GM19395 (cell line): ENCODE results near the gene SLC4A5.

Experiments used
- ATAC-seq: cut with Tn5 transposase; IDR thresholded peaks from one replicate; pipeline ENCODE4 v1.9.1; 2021; ENCODE audit warnings: mild to moderate bottlenecking, moderate library complexity; ENCODE audit not compliant: unreplicated experiment

The SLC4A5 gene

GRCh38 chr2:74317701-74318100, 25.5 kb downstream of the SLC4A5 start:
- ATAC-seq: no peak

GRCh38 chr2:74316627-74317295, 26.5 kb downstream of the SLC4A5 start:
- ATAC-seq: no peak

- no peak for ATAC-seq
Measured at GRCh38 chr2:74314107-74314506, 29.1 kb downstream of the SLC4A5 start.

GRCh38 chr2:74313497-74313896, 29.7 kb downstream of the SLC4A5 start:
- no peak for ATAC-seq

GRCh38 chr2:74312913-74313312, 30.3 kb downstream of the SLC4A5 start:
- no peak for ATAC-seq

- no peak for ATAC-seq
Measured at GRCh38 chr2:74307720-74308119, 35.5 kb downstream of the SLC4A5 start.

GRCh38 chr2:74304332-74305148, 38.7 kb downstream of the SLC4A5 start:
- ATAC-seq: no peak

GRCh38 chr2:74302865-74303264, 40.4 kb downstream of the SLC4A5 start:
- no peak for ATAC-seq

GRCh38 chr2:74301262-74301661, 42.0 kb downstream of the SLC4A5 start:
- no peak for ATAC-seq

GRCh38 chr2:74300506-74300905, 42.7 kb downstream of the SLC4A5 start:
- no peak for ATAC-seq

GRCh38 chr2:74297950-74298349, 45.3 kb downstream of the SLC4A5 start:
- no peak for ATAC-seq

- ATAC-seq: peak; percentile 85
Measured at GRCh38 chr2:74297391-74297790, 45.8 kb downstream of the SLC4A5 start.

- no peak for ATAC-seq
Measured at GRCh38 chr2:74293191-74293991, 49.8 kb downstream of the SLC4A5 start.

GRCh38 chr2:74292751-74293150, 50.5 kb downstream of the SLC4A5 start:
- no peak for ATAC-seq

GRCh38 chr2:74291886-74292621, 51.2 kb downstream of the SLC4A5 start:
- no peak for ATAC-seq

- ATAC-seq: no peak
Measured at GRCh38 chr2:74291218-74291544, 52.0 kb downstream of the SLC4A5 start.

- peak; percentile 74 for ATAC-seq
Measured at GRCh38 chr2:74290466-74291217, 52.6 kb downstream of the SLC4A5 start.

- peak; percentile 18 for ATAC-seq
Measured at GRCh38 chr2:74290066-74290465, 53.1 kb downstream of the SLC4A5 start.

- ATAC-seq: no peak
Measured at GRCh38 chr2:74286725-74287124, 56.5 kb downstream of the SLC4A5 start.
